ENCODE data around the gene BAIAP3. TPM values are rescaled to one million over a fixed set of nuclear protein-coding genes. Genes with fewer than 3 reads are reported as not detected.

Gene BAIAP3
- total RNA-seq, 2 experiments from 2014 or later: 3.2 to 6.3 TPM

DNA sequence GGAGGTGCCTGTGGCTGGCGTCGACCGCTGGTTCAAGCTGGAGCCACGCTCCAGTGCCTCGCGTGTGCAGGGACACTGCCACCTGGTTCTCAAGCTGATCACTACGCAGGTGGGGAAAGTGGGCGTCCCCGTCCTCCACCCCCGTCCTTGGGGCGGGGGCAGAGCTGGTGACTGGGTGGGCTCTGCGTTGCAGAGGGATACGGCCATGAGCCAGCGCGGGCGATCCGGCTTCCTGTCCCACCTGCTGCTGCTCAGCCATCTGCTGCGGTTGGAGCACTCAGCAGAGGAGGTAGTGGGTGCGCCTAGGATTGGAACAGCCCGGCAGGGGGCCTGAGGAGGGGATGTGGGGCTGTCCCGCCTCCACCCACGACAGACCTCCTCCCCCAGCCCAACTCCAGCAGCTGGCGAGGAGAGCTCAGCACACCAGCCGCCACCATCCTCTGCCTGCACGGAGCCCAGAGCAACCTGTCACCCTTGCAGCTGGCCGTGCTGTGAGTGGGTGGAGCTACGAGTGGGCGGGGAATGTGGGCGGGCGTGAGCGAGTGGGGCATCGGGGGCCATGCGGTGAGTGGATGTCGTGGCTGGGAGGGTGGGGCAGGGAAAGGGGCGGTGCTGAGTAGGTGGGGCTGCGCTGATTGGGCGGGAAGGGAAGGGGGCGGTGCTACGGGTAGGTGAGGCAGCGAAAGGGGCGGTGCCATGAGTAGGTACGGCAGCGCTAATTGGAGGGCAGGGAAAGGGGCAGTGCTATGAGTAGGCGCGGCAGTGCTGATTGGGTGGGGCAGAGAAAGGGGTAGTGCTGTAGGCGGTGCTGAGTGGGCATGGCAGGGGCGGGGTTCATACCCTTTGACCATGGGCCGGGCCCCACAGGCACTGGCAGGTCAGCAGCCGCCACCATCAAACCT is 9.3 kb downstream of the BAIAP3 start:
- Histone ChIP-seq H3K4me1 (ENCODE audit: insufficient read depth, low read length, poor library complexity, severe bottlenecking) (peaks cover 18% of the 10 kb centered on the region), H3K9me2 (ENCODE audit: insufficient read depth, low read length) (no peaks in the 10 kb centered on the region), H3K4me3 (ENCODE audit: low read depth, low read length, poor library complexity, severe bottlenecking) (peak overlapping the region; percentile 57), H3K27ac (ENCODE audit: low read depth, low read length, poor library complexity, severe bottlenecking) (peak overlapping the region; percentile 55), H3K79me2 (ENCODE audit: insufficient read depth, low read depth, low read length) (no peaks in the 10 kb centered on the region), H3K4me2 (ENCODE audit: low read length) (peak overlapping the region; percentile 76), H3K9me3 (ENCODE audit: low read length) (no peaks in the 10 kb centered on the region), H3K36me3 (ENCODE audit: insufficient read depth, low read length) (no peaks in the 10 kb centered on the region), H4K20me1 (ENCODE audit: insufficient read depth, low read length) (no peaks in the 10 kb centered on the region), H2AFZ (ENCODE audit: low read length) (peak overlapping the region; percentile 8; the same call in 1 of the 2 replicates)
- intact Hi-C loops (cut with micrococcal nuclease; ENCODE audit: unreplicated experiment): loop anchor here (1.0 kb wide), 1 partner anchor 11 kb away; no protein-coding TSS in a partner anchor
- ChIA-PET CTCF (ENCODE audit: unreplicated experiment) (interaction anchor here (0.5 to 1.1 kb wide), 9 partner anchors 11 to 1474 kb away, joined by 3 to 6 read pairs (median 5); partner anchors contain the start of gene PRSS21), POLR2A (interaction anchor here (0.7 to 1.3 kb wide), 2 partner anchors 11 to 248 kb away, joined by 4 to 5 read pairs; no protein-coding TSS in a partner anchor)
- DNase-seq (ENCODE audit: low spot score): peak; percentile 98
- BruUV-seq (replicated peaks): no TSS peak
- TF ChIP-seq, protein P1, sequence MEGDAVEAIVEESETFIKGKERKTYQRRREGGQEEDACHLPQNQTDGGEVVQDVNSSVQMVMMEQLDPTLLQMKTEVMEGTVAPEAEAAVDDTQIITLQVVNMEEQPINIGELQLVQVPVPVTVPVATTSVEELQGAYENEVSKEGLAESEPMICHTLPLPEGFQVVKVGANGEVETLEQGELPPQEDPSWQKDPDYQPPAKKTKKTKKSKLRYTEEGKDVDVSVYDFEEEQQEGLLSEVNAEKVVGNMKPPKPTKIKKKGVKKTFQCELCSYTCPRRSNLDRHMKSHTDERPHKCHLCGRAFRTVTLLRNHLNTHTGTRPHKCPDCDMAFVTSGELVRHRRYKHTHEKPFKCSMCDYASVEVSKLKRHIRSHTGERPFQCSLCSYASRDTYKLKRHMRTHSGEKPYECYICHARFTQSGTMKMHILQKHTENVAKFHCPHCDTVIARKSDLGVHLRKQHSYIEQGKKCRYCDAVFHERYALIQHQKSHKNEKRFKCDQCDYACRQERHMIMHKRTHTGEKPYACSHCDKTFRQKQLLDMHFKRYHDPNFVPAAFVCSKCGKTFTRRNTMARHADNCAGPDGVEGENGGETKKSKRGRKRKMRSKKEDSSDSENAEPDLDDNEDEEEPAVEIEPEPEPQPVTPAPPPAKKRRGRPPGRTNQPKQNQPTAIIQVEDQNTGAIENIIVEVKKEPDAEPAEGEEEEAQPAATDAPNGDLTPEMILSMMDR (conservative IDR thresholded peaks at IDR 0.05; ENCODE audit: low read length): peak; percentile 31; the same call in 1 of the 2 replicates
- no peak for TF ChIP-seq EZH2phosphoT487 (IDR thresholded peaks at IDR 0.05; ENCODE audit: borderline replicate concordance, low read depth, low read length)

DNA sequence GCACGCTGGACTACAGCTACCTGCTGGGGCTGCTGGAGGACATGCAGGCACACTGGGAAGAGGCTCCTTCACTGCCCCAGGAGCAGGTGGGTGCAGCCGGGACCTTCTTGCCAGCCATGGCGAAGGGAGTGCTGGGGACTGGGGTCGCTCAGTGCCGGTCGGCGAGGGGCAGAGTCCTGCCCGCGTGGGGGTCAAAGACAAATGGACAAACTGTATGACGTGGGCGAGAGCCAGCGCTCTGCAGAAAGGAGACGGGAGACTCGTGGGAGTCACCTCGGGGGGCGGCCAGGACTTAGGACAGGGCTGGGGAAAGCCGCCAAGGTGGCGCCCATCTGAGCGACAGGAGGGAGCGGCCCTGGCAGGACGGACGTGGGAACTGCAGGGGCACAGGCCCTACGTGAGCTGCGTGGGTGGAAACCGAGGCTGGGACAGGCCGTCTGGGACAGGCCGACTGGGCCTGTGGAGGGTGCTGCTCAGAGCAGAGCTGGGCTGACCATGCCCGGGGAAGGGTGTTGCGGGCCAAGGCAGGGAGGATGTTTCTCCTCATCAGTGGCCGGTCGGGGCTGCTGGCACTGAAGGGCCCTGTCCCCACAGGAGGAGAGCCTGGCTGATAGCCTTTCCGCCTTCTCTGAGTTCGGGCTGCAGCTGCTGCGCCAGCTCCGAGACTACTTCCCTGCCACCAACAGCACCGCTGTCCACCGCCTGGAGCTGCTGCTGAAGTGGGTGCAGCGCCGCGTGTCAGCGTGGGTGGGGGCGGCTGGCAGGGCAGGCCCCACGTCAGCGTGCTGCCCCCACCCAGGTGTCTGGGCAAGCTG is 10.2 kb downstream of the BAIAP3 start:
- Histone ChIP-seq H2AFZ (ENCODE audit: low read length) (no peak overlapping the region), H3K4me3 (ENCODE audit: low read depth, low read length, poor library complexity, severe bottlenecking) (no peak overlapping the region), H3K79me2 (ENCODE audit: insufficient read depth, low read depth, low read length) (no peaks in the 10 kb centered on the region), H3K9me2 (ENCODE audit: insufficient read depth, low read length) (no peaks in the 10 kb centered on the region), H3K9me3 (ENCODE audit: low read length) (no peaks in the 10 kb centered on the region), H3K27ac (ENCODE audit: low read depth, low read length, poor library complexity, severe bottlenecking) (no peak overlapping the region), H4K20me1 (ENCODE audit: insufficient read depth, low read length) (no peaks in the 10 kb centered on the region), H3K4me1 (ENCODE audit: insufficient read depth, low read length, poor library complexity, severe bottlenecking) (peaks cover 18% of the 10 kb centered on the region), H3K4me2 (ENCODE audit: low read length) (peak overlapping the region; percentile 52; the same call in 1 of the 2 replicates), H3K36me3 (ENCODE audit: insufficient read depth, low read length) (peaks cover 6% of the 10 kb centered on the region; the same call in 1 of the 2 replicates)
- intact Hi-C loops (cut with micrococcal nuclease; ENCODE audit: unreplicated experiment): no loop called here
- DNase-seq (ENCODE audit: low spot score): no peak
- CTCF ChIA-PET (ENCODE audit: unreplicated experiment): interaction anchor here (1.1 kb wide), 1 partner anchor 11 kb away, joined by 5 read pairs; no protein-coding TSS in a partner anchor
- no peak for TF ChIP-seq EZH2phosphoT487 (IDR thresholded peaks at IDR 0.05; ENCODE audit: borderline replicate concordance, low read depth, low read length)
- TF ChIP-seq, protein P1 (conservative IDR thresholded peaks at IDR 0.05; ENCODE audit: low read length): no peak
- BruUV-seq (replicated peaks): no TSS peak
- POLR2A ChIA-PET: no interaction called here

Measured in OCI-LY7 (cell line).